Adrenal gland (tissue), 12 donors: ENCODE data around the gene THBS4. TPM values are rescaled to one million over a fixed set of nuclear protein-coding genes. Genes with fewer than 3 reads are reported as not detected.

Experiments
- DNase-seq, 7 donors: peaks; one replicate each; pipeline ENCODE4 v3.0.0-alpha.2; 2019 to 2020
- H3K27ac ChIP-seq, 5 donors: fragments of 200-600 bp; sonication (generic) in 4 of 5; 1 replicate in 3 of 5; 2 replicates in 2 of 5; pipeline versions ENCODE4 v1.5.1 to v1.8.0; 2016 to 2020; ENCODE audit warnings: mild to moderate bottlenecking in 1 of 5
- H3K27me3 ChIP-seq: fragments of 200-600 bp; 2 replicates; pipeline ENCODE4 v1.8.0; 2021
- H3K36me3 ChIP-seq, 2 donors: fragments of 200-600 bp; replicated peaks in 1 of 2; 1 replicate in 1 of 2; 2 replicates in 1 of 2; pipeline versions ENCODE4 v1.5.1 to v1.8.0; 2018 to 2022
- H3K4me1 ChIP-seq, 2 donors: fragments of 200-600 bp; replicated peaks in 1 of 2; 1 replicate in 1 of 2; 2 replicates in 1 of 2; pipeline versions ENCODE4 v1.5.1 to v1.8.0; 2018 to 2021
- H3K4me3 ChIP-seq, 4 donors: fragments of 200-600 bp; sonication (generic) in 3 of 4; one replicate each; pipeline ENCODE4 v1.5.1; 2016 to 2018
- H3K9me3 ChIP-seq, 3 donors: fragments of 200-600 bp; sonication (generic) in 1 of 3; replicated peaks in 1 of 3; 1 replicate in 2 of 3; 2 replicates in 1 of 3; pipeline versions ENCODE4 v1.5.1 to v1.8.0; 2016 to 2021
- POLR2A ChIP-seq, 2 donors: fragments of 450-650 bp; IDR thresholded peaks; one replicate each; pipeline ENCODE4 v1.6.1; 2017; ENCODE audit warnings: antibody characterized with exemption in 2 of 2, mild to moderate bottlenecking in 2 of 2, moderate library complexity in 1 of 2
- WGBS, 4 donors: extraction: QIAGEN DNeasy Blood & Tissue Kit in 2 of 4; methylation state at CpG; one replicate each; pipeline versions ENCODE4 v1.1.5 to v1.1.7; 2013 to 2017; 5-methylcytosine and 5-hydroxymethylcytosine counted together
- intact Hi-C, 2 donors: fragments of 100-400 bp; cut with DNase I; formaldehyde crosslinking; loops; one replicate each; pipeline versions ENCODE4 v1.14.1 to v1.15.0; 2022 to 2023
- polyA plus RNA-seq, 3 donors: library from polyadenylated mRNA; stranded (reverse); fragments of 200-250 nt in 2 of 3; fragments of 350-450 nt in 1 of 3; fragmentation: Illumina TruSeq in 1 of 3; extraction: RNeasy Lipid Tissue Mini Kit (QIAGEN cat#74804) in 1 of 3; gene quantifications; one replicate each; pipeline ENCODE4 v1.2.3, GENCODE V29; 2013 to 2014
- total RNA-seq, 9 donors: library from RNA; depleted of rRNA in 4 of 9; stranded (reverse); fragments of >200 nt in 4 of 9; fragments of 120-200 nt in 1 of 9; fragmentation: NEBNext Ultra II Directional in 1 of 9; extraction: Animal tissue kit (Norgen Biotek cat#: 25700) in 1 of 9; gene quantifications; one replicate each; pipeline versions ENCODE4 v1.1.0 to v1.2.4, GENCODE V29; 2013 to 2023
- TF ChIP-seq, protein P1 (sequence below), 6 experiments: fragments of 450-650 bp in 4 of 6; fragments of 200-600 bp in 2 of 6; sonication (generic) in 1 of 6; IDR thresholded peaks; 1 replicate in 5 of 6; 2 replicates in 1 of 6; pipeline versions ENCODE4 v1.5.1 to v1.8.0; 2016 to 2021; ENCODE audit warnings: antibody characterized with exemption in 6 of 6, mild to moderate bottlenecking in 2 of 6, moderate library complexity in 1 of 6
- donor health status: healthy with polysubstance abuse.
- donor health status: Bipolar disorder and iron deficiency.
- donor health status: DM: yes; HTN: yes; CAD: no.
- donor health status: DM: no; HTN: no; CAD: no.
- donor health status: DM: no; HTN: no; CAD: no.
- donor health status: DM: yes; HTN: yes; CAD: no.

Gene THBS4
- total and polyA plus RNA-seq, 12 donors, result 0.36 to 9.3 (median 2.1) TPM

DNA sequence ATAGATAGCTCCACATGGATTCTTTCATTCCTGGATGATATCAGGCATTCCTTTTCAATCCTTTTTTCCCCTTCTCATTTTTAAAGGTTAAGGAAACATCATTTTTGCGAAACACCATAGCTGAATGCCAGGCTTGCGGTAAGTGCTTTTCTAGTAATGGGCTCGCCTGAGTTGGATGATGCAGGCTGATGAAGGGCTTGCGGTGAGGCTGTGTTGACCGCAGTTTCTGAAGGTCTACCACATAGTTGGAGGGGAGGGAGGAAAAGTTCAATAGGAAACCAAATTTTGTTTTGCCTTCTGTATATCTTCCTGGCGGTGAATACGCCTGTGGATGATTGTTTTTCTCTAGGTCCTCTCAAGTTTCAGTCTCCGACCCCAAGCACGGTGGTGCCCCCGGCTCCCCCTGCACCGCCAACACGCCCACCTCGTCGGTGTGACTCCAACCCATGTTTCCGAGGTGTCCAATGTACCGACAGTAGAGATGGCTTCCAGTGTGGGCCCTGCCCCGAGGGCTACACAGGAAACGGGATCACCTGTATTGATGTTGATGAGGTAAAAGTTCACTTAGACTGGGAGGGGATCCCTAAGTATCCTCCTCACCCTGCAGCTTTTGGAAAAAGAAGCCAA lies 24.3 kb downstream of the THBS4 start:
- Histone ChIP-seq H3K4me1 (no peaks in the 10 kb centered on the region), H3K27me3 (no peaks in the 10 kb centered on the region), H3K4me3 (no peak overlapping the region), H3K36me3 (no peaks in the 10 kb centered on the region), H3K27ac (no peak overlapping the region), H3K9me3 (no peaks in the 10 kb centered on the region)
- no peak for DNase-seq
- WGBS, 4 donors, result 95 to 97% (median 96%) methylated on average over 18 of the region's 18 CpGs
- no peak for TF ChIP-seq POLR2A (IDR thresholded peaks at IDR 0.05)
- TF ChIP-seq, protein P1, sequence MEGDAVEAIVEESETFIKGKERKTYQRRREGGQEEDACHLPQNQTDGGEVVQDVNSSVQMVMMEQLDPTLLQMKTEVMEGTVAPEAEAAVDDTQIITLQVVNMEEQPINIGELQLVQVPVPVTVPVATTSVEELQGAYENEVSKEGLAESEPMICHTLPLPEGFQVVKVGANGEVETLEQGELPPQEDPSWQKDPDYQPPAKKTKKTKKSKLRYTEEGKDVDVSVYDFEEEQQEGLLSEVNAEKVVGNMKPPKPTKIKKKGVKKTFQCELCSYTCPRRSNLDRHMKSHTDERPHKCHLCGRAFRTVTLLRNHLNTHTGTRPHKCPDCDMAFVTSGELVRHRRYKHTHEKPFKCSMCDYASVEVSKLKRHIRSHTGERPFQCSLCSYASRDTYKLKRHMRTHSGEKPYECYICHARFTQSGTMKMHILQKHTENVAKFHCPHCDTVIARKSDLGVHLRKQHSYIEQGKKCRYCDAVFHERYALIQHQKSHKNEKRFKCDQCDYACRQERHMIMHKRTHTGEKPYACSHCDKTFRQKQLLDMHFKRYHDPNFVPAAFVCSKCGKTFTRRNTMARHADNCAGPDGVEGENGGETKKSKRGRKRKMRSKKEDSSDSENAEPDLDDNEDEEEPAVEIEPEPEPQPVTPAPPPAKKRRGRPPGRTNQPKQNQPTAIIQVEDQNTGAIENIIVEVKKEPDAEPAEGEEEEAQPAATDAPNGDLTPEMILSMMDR (IDR thresholded peaks at IDR 0.05), result no peak
- intact Hi-C loops, result no loop called here

DNA sequence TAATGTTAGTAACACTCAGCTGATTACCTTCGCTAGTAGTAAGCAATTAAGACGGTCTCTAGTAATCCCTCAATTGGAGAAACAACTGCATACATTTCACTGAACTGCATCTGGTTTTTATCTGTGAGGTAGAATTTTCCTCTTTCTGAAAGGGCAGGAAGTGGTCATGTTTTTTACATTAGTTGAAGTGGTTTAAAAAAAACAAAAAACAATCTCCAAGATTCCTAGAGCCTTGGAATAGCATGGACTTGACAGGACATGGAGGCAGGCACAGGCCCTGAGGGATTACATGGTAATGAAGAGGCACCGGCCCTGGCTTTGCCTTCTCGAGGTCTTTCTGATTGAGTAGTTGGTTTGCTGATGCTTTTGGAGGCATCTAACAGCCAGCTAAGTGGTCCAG lies 25.8 kb downstream of the THBS4 start:
- WGBS, 4 donors, result 79 to 96% (median 85%) methylated on average over 4 of the region's 4 CpGs

DNA sequence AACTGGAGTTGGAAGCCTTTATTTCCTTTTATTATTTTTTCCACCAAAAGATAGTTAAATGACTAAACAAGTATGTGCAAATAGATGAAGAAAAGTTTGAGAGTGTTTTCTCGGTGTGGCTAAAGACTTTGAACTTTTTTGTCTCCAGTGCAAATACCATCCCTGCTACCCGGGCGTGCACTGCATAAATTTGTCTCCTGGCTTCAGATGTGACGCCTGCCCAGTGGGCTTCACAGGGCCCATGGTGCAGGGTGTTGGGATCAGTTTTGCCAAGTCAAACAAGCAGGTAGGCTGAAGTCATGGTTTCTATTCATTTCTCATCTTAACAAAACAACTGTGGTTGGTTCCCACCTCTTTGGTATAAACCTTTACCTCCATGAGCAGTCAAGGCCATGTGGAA lies 26.4 kb downstream of the THBS4 start:
- Histone ChIP-seq H3K9me3 (no peaks in the 10 kb centered on the region), H3K36me3 (no peaks in the 10 kb centered on the region), H3K4me1 (no peaks in the 10 kb centered on the region), H3K27ac (no peak overlapping the region), H3K27me3 (no peaks in the 10 kb centered on the region), H3K4me3 (no peak overlapping the region)
- WGBS, 4 donors, result 83 to 92% (median 90%) methylated on average over 4 of the region's 4 CpGs
- intact Hi-C loops, result no loop called here
- TF ChIP-seq, protein P1 (IDR thresholded peaks at IDR 0.05), result no peak
- no peak for TF ChIP-seq POLR2A (IDR thresholded peaks at IDR 0.05)
- no peak for DNase-seq

More for the DNA sequence above, 25.8 kb downstream of the THBS4 start:
- Histone ChIP-seq H3K27me3 (no peaks in the 10 kb centered on the region), H3K36me3 (no peaks in the 10 kb centered on the region), H3K9me3 (no peaks in the 10 kb centered on the region), H3K27ac (no peak overlapping the region), H3K4me1 (no peaks in the 10 kb centered on the region), H3K4me3 (no peak overlapping the region)
- DNase-seq, result no peak
- intact Hi-C loops, result no loop called here
- TF ChIP-seq, protein P1 (IDR thresholded peaks at IDR 0.05), result no peak
- no peak for TF ChIP-seq POLR2A (IDR thresholded peaks at IDR 0.05)

DNA sequence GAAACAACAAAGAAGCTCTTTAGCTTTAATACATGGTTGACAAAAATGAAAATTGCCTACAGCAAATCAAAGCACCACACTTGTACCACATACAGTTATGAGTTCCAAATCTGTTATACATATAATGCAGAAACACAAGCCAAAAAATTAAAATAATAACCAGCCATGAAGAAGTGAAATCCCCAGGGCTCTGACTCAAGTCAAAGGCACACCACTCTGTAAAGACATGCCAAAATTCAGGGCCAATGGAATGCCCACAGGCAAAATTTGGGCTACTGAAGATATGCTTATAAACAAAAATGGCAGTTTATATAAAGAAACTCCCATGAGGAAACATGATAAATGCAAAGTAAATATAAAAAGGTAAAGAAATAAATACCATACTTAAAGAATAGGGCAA lies 29.0 kb downstream of the THBS4 start:
- Histone ChIP-seq H3K36me3 (no peaks in the 10 kb centered on the region), H3K9me3 (no peaks in the 10 kb centered on the region), H3K4me3 (no peak overlapping the region), H3K27ac (no peak overlapping the region), H3K4me1 (no peaks in the 10 kb centered on the region), H3K27me3 (no peaks in the 10 kb centered on the region)
- intact Hi-C loops, result no loop called here
- TF ChIP-seq, protein P1 (IDR thresholded peaks at IDR 0.05), result no peak
- no peak for DNase-seq
